IMR-90 (cell line): ENCODE results near the gene NT5DC2. TPM values are rescaled to one million over a fixed set of nuclear protein-coding genes. Genes with fewer than 3 reads are reported as not detected.
A peak's percentile ranks its signal among the peaks of the same experiment; 100 is the strongest.

Experiments used
- ATAC-seq: fragments of 200-7000 bp; cut with Tn5 transposase; 2 replicates; pipeline ENCODE4 v1.9.1; 2020; ENCODE audit warnings: low read depth, mild to moderate bottlenecking, moderate library complexity
- BruUV-seq: library from RNA; stranded (reverse); fragments of 400-500 nt; replicated peaks from 2 replicates; lab custom pipeline; 2021; lab: Mats Ljungman, UMichigan
- CTCF ChIA-PET: fragments of 300-600 bp; formaldehyde crosslinking; extraction: SDS; loops from one replicate; lab custom pipeline; 2021; ENCODE audit warnings: antibody characterized with exemption; lab: Yijun Ruan, JAX
- POLR2A ChIA-PET: fragments of 300-600 bp; sonication (Branson Sonifier 250); formaldehyde crosslinking; loops from one replicate; lab custom pipeline; 2022; ENCODE audit warnings: antibody characterized with exemption; ENCODE audit not compliant: unreplicated experiment; lab: Charles Lee
- DNase-seq: peaks from one replicate; pipeline ENCODE4 v3.0.0; 2013
- H2AFZ ChIP-seq: replicated peaks from 2 replicates; pipeline ENCODE3; 2013; ENCODE audit warnings: low read length, mild to moderate bottlenecking; ENCODE audit not compliant: poor library complexity
- H2AK5ac ChIP-seq: 2 replicates; pipeline ENCODE4 v1.6.1; 2013; ENCODE audit warnings: low read depth, low read length, inconsistent platforms
- H2AK9ac ChIP-seq: replicated peaks from 2 replicates; pipeline ENCODE3; 2013; ENCODE audit warnings: mild to moderate bottlenecking, low read depth, low read length, moderate library complexity; ENCODE audit not compliant: poor library complexity
- H2BK120ac ChIP-seq: 2 replicates; pipeline ENCODE4 v1.6.1; 2013; ENCODE audit warnings: low read depth, low read length, inconsistent platforms
- H2BK15ac ChIP-seq: 3 replicates; pipeline ENCODE4 v1.6.1; 2013; ENCODE audit warnings: low read depth, low read length, inconsistent platforms
- H2BK20ac ChIP-seq: 2 replicates; pipeline ENCODE4 v1.6.1; 2013; ENCODE audit warnings: low read depth, mild to moderate bottlenecking, inconsistent platforms, low read length, moderate library complexity
- H2BK5ac ChIP-seq: 2 replicates; pipeline ENCODE4 v1.6.1; 2013; ENCODE audit warnings: mild to moderate bottlenecking, low read depth, low read length, inconsistent platforms; ENCODE audit not compliant: poor library complexity, severe bottlenecking
- H3K14ac ChIP-seq: replicated peaks from 2 replicates; pipeline ENCODE4 v1.6.1; 2013; ENCODE audit warnings: low read depth, low read length, inconsistent platforms
- H3K18ac ChIP-seq: 2 replicates; pipeline ENCODE4 v1.6.1; 2013; ENCODE audit warnings: low read depth, low read length, control low read depth
- H3K23ac ChIP-seq: 2 replicates; pipeline ENCODE4 v1.6.1; 2013; ENCODE audit warnings: low read depth, low read length, inconsistent platforms
- H3K27ac ChIP-seq: 2 replicates; pipeline ENCODE4 v1.5.1; 2013; ENCODE audit warnings: mild to moderate bottlenecking, control low read depth, low read length; ENCODE audit not compliant: insufficient read depth
- H3K27me3 ChIP-seq: 2 replicates; pipeline ENCODE4 v1.6.1; 2013; ENCODE audit warnings: low read length; ENCODE audit not compliant: control insufficient read depth, insufficient read depth
- H3K36me3 ChIP-seq: 2 replicates; pipeline ENCODE4 v1.6.1; 2013; ENCODE audit warnings: low read length, mixed read lengths; ENCODE audit not compliant: control insufficient read depth, insufficient read depth
- H3K4ac ChIP-seq: 2 replicates; pipeline ENCODE4 v1.6.1; 2013; ENCODE audit warnings: low read depth, low read length, inconsistent platforms
- H3K4me1 ChIP-seq: 2 replicates; pipeline ENCODE4 v1.6.1; 2013; ENCODE audit warnings: low read length, mixed read lengths; ENCODE audit not compliant: control insufficient read depth, insufficient read depth
- H3K4me2 ChIP-seq: 2 replicates; pipeline ENCODE4 v1.6.1; 2013; ENCODE audit warnings: low read depth, mild to moderate bottlenecking, control low read depth, low read length, moderate library complexity
- H3K4me3 ChIP-seq: 2 replicates; pipeline ENCODE4 v1.5.1; 2013; ENCODE audit warnings: low read depth, mild to moderate bottlenecking, control low read depth, low read length, moderate library complexity; ENCODE audit not compliant: insufficient read depth
- H3K56ac ChIP-seq: 2 replicates; pipeline ENCODE4 v1.6.1; 2013; ENCODE audit warnings: low read length, inconsistent platforms; ENCODE audit not compliant: insufficient read depth; ENCODE audit errors: extremely low read depth
- H3K79me1 ChIP-seq, 2 experiments: 2 replicates each; pipeline ENCODE4 v1.6.1; 2013; ENCODE audit warnings: low read length in 2 of 2, inconsistent platforms in 1 of 2, low read depth in 1 of 2
- H3K9ac ChIP-seq: 2 replicates; pipeline ENCODE4 v1.6.1; 2013; ENCODE audit warnings: low read depth, low read length, control low read depth
- H3K9me1 ChIP-seq: 2 replicates; pipeline ENCODE4 v1.6.1; 2013; ENCODE audit warnings: low read length, inconsistent platforms; ENCODE audit not compliant: insufficient read depth
- H3K9me3 ChIP-seq: 2 replicates; pipeline ENCODE4 v1.6.1; 2013; ENCODE audit warnings: low read length; ENCODE audit not compliant: control insufficient read depth, insufficient read depth
- H4K20me1 ChIP-seq: 2 replicates; pipeline ENCODE4 v1.6.1; 2013; ENCODE audit warnings: low read length, inconsistent platforms; ENCODE audit not compliant: insufficient read depth
- H4K5ac ChIP-seq: 2 replicates; pipeline ENCODE4 v1.6.1; 2013; ENCODE audit warnings: mild to moderate bottlenecking, low read depth, low read length, control low read depth
- H4K8ac ChIP-seq, 2 experiments: 2 replicates each; pipeline ENCODE4 v1.6.1; 2013; ENCODE audit warnings: low read depth in 2 of 2, low read length in 2 of 2, control low read depth in 1 of 2, inconsistent platforms in 1 of 2
- H4K91ac ChIP-seq: 2 replicates; pipeline ENCODE4 v1.6.1; 2013; ENCODE audit warnings: low read depth, low read length, inconsistent platforms; ENCODE audit not compliant: insufficient read depth
- BHLHE40 ChIP-seq: fragments of 150-350 bp; IDR thresholded peaks from 2 replicates; pipeline ENCODE4 v1.6.1; 2016; ENCODE audit warnings: mild to moderate bottlenecking, low read depth, low read length
- CEBPB ChIP-seq: IDR thresholded peaks from 2 replicates; pipeline ENCODE4 v1.6.1; 2012; ENCODE audit warnings: low read depth, low read length, improper control_type of control experiment
- CHD1 ChIP-seq: IDR thresholded peaks from 2 replicates; pipeline ENCODE4 v1.6.1; 2012; ENCODE audit warnings: low read depth, low read length, improper control_type of control experiment
- CTCF ChIP-seq: conservative IDR thresholded peaks from 2 replicates; pipeline ENCODE4 v1.5.1; 2012; ENCODE audit warnings: mild to moderate bottlenecking, low read depth, low read length, improper control_type of control experiment
- FOS ChIP-seq: fragments of 150-350 bp; IDR thresholded peaks from 2 replicates; pipeline ENCODE4 v1.6.1; 2016; ENCODE audit warnings: low read depth, low read length
- MAFK ChIP-seq: IDR thresholded peaks from 2 replicates; pipeline ENCODE4 v1.6.1; 2012; ENCODE audit warnings: low read depth, low read length, improper control_type of control experiment
- MAZ ChIP-seq: IDR thresholded peaks from 2 replicates; pipeline ENCODE4 v1.6.1; 2012; ENCODE audit warnings: low read depth, mild to moderate bottlenecking, low read length, improper control_type of control experiment, moderate library complexity, borderline replicate concordance
- MXI1 ChIP-seq: IDR thresholded peaks from 2 replicates; pipeline ENCODE4 v1.6.1; 2012; ENCODE audit warnings: low read depth, mild to moderate bottlenecking, low read length, moderate library complexity, borderline replicate concordance
- NFE2L2 ChIP-seq: fragments of 150-350 bp; IDR thresholded peaks from 2 replicates; pipeline ENCODE4 v1.6.1; 2016; ENCODE audit warnings: low read depth, mild to moderate bottlenecking, low read length
- POLR2A ChIP-seq: IDR thresholded peaks from 2 replicates; pipeline ENCODE4 v1.6.1; 2012; ENCODE audit warnings: mild to moderate bottlenecking, low read depth, low read length
- RAD21 ChIP-seq: IDR thresholded peaks from 2 replicates; pipeline ENCODE4 v1.6.1; 2012; ENCODE audit warnings: low read length, improper control_type of control experiment
- RCOR1 ChIP-seq: IDR thresholded peaks from 2 replicates; pipeline ENCODE4 v1.6.1; 2012; ENCODE audit warnings: mild to moderate bottlenecking, low read length, improper control_type of control experiment; ENCODE audit not compliant: insufficient replicate concordance
- RFX5 ChIP-seq: IDR thresholded peaks from 2 replicates; pipeline ENCODE4 v1.8.0; 2012; ENCODE audit warnings: low read depth, mild to moderate bottlenecking, low read length, moderate library complexity
- SMC3 ChIP-seq: fragments of 150-350 bp; IDR thresholded peaks from 2 replicates; pipeline ENCODE4 v1.6.1; 2016; ENCODE audit warnings: low read depth, mild to moderate bottlenecking, antibody characterized with exemption, low read length, moderate library complexity
- WGBS, 2 experiments: methylation state at CpG; one replicate each; pipeline versions ENCODE4 v1.1.5 to v1.1.7; 2013; ENCODE audit warnings: missing lambda C conversion rate in 2 of 2; ENCODE audit not compliant: insufficient read length in 1 of 2; ENCODE audit errors: extremely low coverage in 2 of 2; 5-methylcytosine and 5-hydroxymethylcytosine counted together
- dilution Hi-C: fragments of 300-500 bp; cut with HindIII; formaldehyde crosslinking; loops from one replicate; pipeline ENCODE4 v1.14.3; 2018; ENCODE audit warnings: low sequenced_read_pairs; ENCODE audit not compliant: unreplicated experiment
- in situ Hi-C: fragments of 300-500 bp; cut with MboI; formaldehyde crosslinking; loops from 3 replicates; pipeline ENCODE4 v1.14.3; 2019; ENCODE audit warnings: low sequenced_read_pairs, inconsistent platforms, mixed read lengths
- intact Hi-C: fragments of 100-400 bp; cut with micrococcal nuclease; formaldehyde crosslinking; loops from 2 replicates; pipeline ENCODE4 v1.10.0; 2022
- polyA plus RNA-seq, 3 experiments: library from polyadenylated mRNA; depleted of rRNA; stranded (reverse); fragments of >200 nt; gene quantifications; 2 replicates each; pipeline ENCODE4 v1.2.3, GENCODE V29; 2012; ENCODE audit warnings: low replicate concordance in 1 of 3
- total RNA-seq: library from RNA; depleted of rRNA; stranded (reverse); fragments of >200 nt; gene quantifications from 2 replicates; pipeline ENCODE4 v1.2.3, GENCODE V29; 2012
- TF ChIP-seq, protein P1 (sequence below): fragments of 150-350 bp; IDR thresholded peaks from 2 replicates; pipeline ENCODE4 v1.6.1; 2017; ENCODE audit warnings: mild to moderate bottlenecking, antibody characterized with exemption, low read length, low read depth
- TF ChIP-seq, protein P2 (sequence below): fragments of 150-350 bp; IDR thresholded peaks from 2 replicates; pipeline ENCODE4 v1.6.1; 2016; ENCODE audit warnings: low read depth, mild to moderate bottlenecking, low read length, moderate library complexity, borderline replicate concordance

NT5DC2 gene
- total and polyA plus RNA-seq, 2 of the 4 experiments (the other 2 are of a cell fraction): 161 to 200 TPM

GRCh38 chr3:52509753-52510328, 23.8 kb downstream of the NT5DC2 start:
- CTCF ChIA-PET: interaction anchor here (0.8 kb wide), 1 partner anchor 11 kb away, joined by 3 read pairs; no protein-coding TSS in a partner anchor

More at GRCh38 chr3:52509753-52510328, 23.8 kb downstream of the NT5DC2 start:
- no peak for ATAC-seq
- in situ Hi-C loops: no loop called here
- intact Hi-C loops: no loop called here
- Histone ChIP-seq H3K27ac (no peak overlapping the region), H3K23ac (no peak overlapping the region), H3K36me3 (no peaks in the 10 kb centered on the region), H4K5ac (no peak overlapping the region), H3K4ac (no peak overlapping the region), H2AFZ (peak overlapping the region; percentile 51), H2BK120ac (no peak overlapping the region), H3K9me3 (no peaks in the 10 kb centered on the region), H2BK15ac (no peak overlapping the region), H3K9me1 (peaks cover 7% of the 10 kb centered on the region; the same call in 1 of the 2 replicates), H3K4me2 (no peak overlapping the region), H4K20me1 (no peaks in the 10 kb centered on the region; the same call in none of the 2 replicates), H3K9ac (no peak overlapping the region), H3K56ac (no peak overlapping the region), H3K4me1 (peaks cover 3% of the 10 kb centered on the region; the same call in 1 of the 2 replicates), H4K8ac (no peak overlapping the region), H2AK5ac (no peak overlapping the region), H3K27me3 (peaks cover 46% of the 10 kb centered on the region), H2BK5ac (no peak overlapping the region), H3K18ac (no peak overlapping the region), H3K14ac (no peak overlapping the region), H3K79me1 (no peaks in the 10 kb centered on the region), H3K4me3 (no peak overlapping the region), H4K91ac (no peak overlapping the region), H2BK20ac (no peak overlapping the region), H2AK9ac (no peak overlapping the region)
- 100% methylated on average over 1 of the region's 12 CpGs; no CpG with 5 or more reads in 1 of the 2 experiments for WGBS, 2 experiments
- BruUV-seq: no TSS peak
- DNase-seq: no peak
- dilution Hi-C loops: no loop called here
- POLR2A ChIA-PET: no interaction called here
- TF ChIP-seq FOS (no peak), RAD21 (no peak), MXI1 (no peak), POLR2A (no peak), BHLHE40 (no peak), MAFK (no peak), RFX5 (no peak), NFE2L2 (no peak), CEBPB (no peak), MAZ (no peak), CHD1 (no peak), CTCF (no peak), RCOR1 (no peak), SMC3 (no peak)
- TF ChIP-seq, protein P1, sequence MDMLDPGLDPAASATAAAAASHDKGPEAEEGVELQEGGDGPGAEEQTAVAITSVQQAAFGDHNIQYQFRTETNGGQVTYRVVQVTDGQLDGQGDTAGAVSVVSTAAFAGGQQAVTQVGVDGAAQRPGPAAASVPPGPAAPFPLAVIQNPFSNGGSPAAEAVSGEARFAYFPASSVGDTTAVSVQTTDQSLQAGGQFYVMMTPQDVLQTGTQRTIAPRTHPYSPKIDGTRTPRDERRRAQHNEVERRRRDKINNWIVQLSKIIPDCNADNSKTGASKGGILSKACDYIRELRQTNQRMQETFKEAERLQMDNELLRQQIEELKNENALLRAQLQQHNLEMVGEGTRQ: no peak
- TF ChIP-seq, protein P2, sequence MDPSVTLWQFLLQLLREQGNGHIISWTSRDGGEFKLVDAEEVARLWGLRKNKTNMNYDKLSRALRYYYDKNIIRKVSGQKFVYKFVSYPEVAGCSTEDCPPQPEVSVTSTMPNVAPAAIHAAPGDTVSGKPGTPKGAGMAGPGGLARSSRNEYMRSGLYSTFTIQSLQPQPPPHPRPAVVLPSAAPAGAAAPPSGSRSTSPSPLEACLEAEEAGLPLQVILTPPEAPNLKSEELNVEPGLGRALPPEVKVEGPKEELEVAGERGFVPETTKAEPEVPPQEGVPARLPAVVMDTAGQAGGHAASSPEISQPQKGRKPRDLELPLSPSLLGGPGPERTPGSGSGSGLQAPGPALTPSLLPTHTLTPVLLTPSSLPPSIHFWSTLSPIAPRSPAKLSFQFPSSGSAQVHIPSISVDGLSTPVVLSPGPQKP: no peak
